Measurements from ENCODE around the gene RGS7BP.

RGS7BP gene

GRCh38 chr5:64566310-64566916 lies 60.6 kb downstream of the RGS7BP start:
- no peak for DNase-seq

- no peak for DNase-seq
These were observed 64.0 kb downstream of the RGS7BP start for GRCh38 chr5:64569858-64570257.

- no peak for DNase-seq
These were observed 64.7 kb downstream of the RGS7BP start for GRCh38 chr5:64570395-64570996.

GRCh38 chr5:64575561-64575960 lies 69.7 kb downstream of the RGS7BP start:
- no peak for DNase-seq

GRCh38 chr5:64576250-64576649 lies 70.4 kb downstream of the RGS7BP start:
- DNase-seq, result no peak

- DNase-seq, result no peak
These were observed 79.8 kb downstream of the RGS7BP start for GRCh38 chr5:64585646-64586045.

- no peak for DNase-seq
These were observed 81.6 kb downstream of the RGS7BP start for GRCh38 chr5:64587370-64587769.

GRCh38 chr5:64592730-64593341 lies 87.0 kb downstream of the RGS7BP start:
- no peak for DNase-seq

GRCh38 chr5:64594025-64594424 lies 88.2 kb downstream of the RGS7BP start:
- DNase-seq, result no peak

- DNase-seq, result no peak
These were observed 88.8 kb downstream of the RGS7BP start for GRCh38 chr5:64594601-64595000.

GRCh38 chr5:64595031-64595855 lies 89.4 kb downstream of the RGS7BP start:
- no peak for DNase-seq

- no peak for DNase-seq
These were observed 93.4 kb downstream of the RGS7BP start for GRCh38 chr5:64599226-64599625.

GRCh38 chr5:64603676-64604075 lies 97.9 kb downstream of the RGS7BP start:
- DNase-seq, result no peak

- no peak for DNase-seq
These were observed 101.1 kb downstream of the RGS7BP start for GRCh38 chr5:64606926-64607325.

GRCh38 chr5:64612344-64612961 lies 106.6 kb downstream of the RGS7BP start:
- DNase-seq, result peak; percentile 20

GRCh38 chr5:64615895-64616294 lies 110.1 kb downstream of the RGS7BP start:
- no peak for DNase-seq

- no peak for DNase-seq
These were observed 113.8 kb downstream of the RGS7BP start for GRCh38 chr5:64619609-64620008.

GRCh38 chr5:64622991-64623390 lies 117.2 kb downstream of the RGS7BP start:
- DNase-seq, result no peak

GRCh38 chr5:64625678-64626077 lies 119.9 kb downstream of the RGS7BP start:
- no peak for DNase-seq

GRCh38 chr5:64628901-64629300 lies 123.1 kb downstream of the RGS7BP start:
- DNase-seq, result no peak

GRCh38 chr5:64629841-64630240 lies 124.0 kb downstream of the RGS7BP start:
- DNase-seq, result no peak

- peak; percentile 47 for DNase-seq
These were observed 126.4 kb downstream of the RGS7BP start for GRCh38 chr5:64632251-64632650.

- DNase-seq, result no peak
These were observed 129.3 kb downstream of the RGS7BP start for GRCh38 chr5:64634997-64635686.

Data from NCI-H2171 (cell line).